ENCODE results near the gene RTKN2.
"Not testable (repeated sequence)": the region's sequence is repeated elsewhere in the genome, so short reads cannot be mapped to it uniquely, and the experiment has no call there.

The RTKN2 gene

GRCh38 chr10:62268399-62269114, at the start of gene RTKN2:
TSS of gene RTKN2 (minus strand) at chr10:62268844. CDS start at chr10:62268610, 234 bp downstream.
- DNase-seq, result peak; percentile 60 to 64

GRCh38 chr10:62317257-62317656, 48.6 kb upstream of the RTKN2 start:
- DNase-seq, result no peak

GRCh38 chr10:62309254-62309653, 40.6 kb upstream of the RTKN2 start:
- no peak for DNase-seq

GRCh38 chr10:62308101-62308500, 39.5 kb upstream of the RTKN2 start:
- no peak for DNase-seq

- no peak for DNase-seq
Observed at GRCh38 chr10:62307635-62308034, 39.0 kb upstream of the RTKN2 start.

GRCh38 chr10:62306663-62307062, 38.0 kb upstream of the RTKN2 start:
- peak in 1 of 2 donors; percentile 11 for DNase-seq

- peak; percentile 14 to 28 for DNase-seq
Observed at GRCh38 chr10:62305813-62306212, 37.2 kb upstream of the RTKN2 start.

- no peak for DNase-seq
Observed at GRCh38 chr10:62303922-62304321, 35.3 kb upstream of the RTKN2 start.

- DNase-seq, result no peak
Observed at GRCh38 chr10:62302760-62303159, 34.1 kb upstream of the RTKN2 start.

- DNase-seq, result peak; percentile 18 to 27
Observed at GRCh38 chr10:62297857-62298256, 29.2 kb upstream of the RTKN2 start.

- DNase-seq, result no peak
Observed at GRCh38 chr10:62284221-62284620, 15.6 kb upstream of the RTKN2 start.

- DNase-seq, result not testable (repeated sequence)
Observed at GRCh38 chr10:62281348-62281747, 12.7 kb upstream of the RTKN2 start.

- DNase-seq, result not testable (repeated sequence)
Observed at GRCh38 chr10:62280392-62280791, 11.7 kb upstream of the RTKN2 start.

GRCh38 chr10:62278441-62278910, 9.8 kb upstream of the RTKN2 start:
- no peak for DNase-seq

GRCh38 chr10:62277971-62278370, 9.3 kb upstream of the RTKN2 start:
- no peak for DNase-seq

- no peak for DNase-seq
Observed at GRCh38 chr10:62270020-62270419, 1.4 kb upstream of the RTKN2 start.

GRCh38 chr10:62268027-62268398, 631 bp downstream of the RTKN2 start:
- DNase-seq, result no peak

- no peak for DNase-seq
Observed at GRCh38 chr10:62266611-62267010, 2.0 kb downstream of the RTKN2 start.

- no peak for DNase-seq
Observed at GRCh38 chr10:62266147-62266546, 2.5 kb downstream of the RTKN2 start.

GRCh38 chr10:62264702-62265436, 3.8 kb downstream of the RTKN2 start:
- peak; percentile 79 to 81 for DNase-seq

- DNase-seq, result no peak
Observed at GRCh38 chr10:62264126-62264525, 4.5 kb downstream of the RTKN2 start.

GRCh38 chr10:62261666-62262065, 7.0 kb downstream of the RTKN2 start:
- DNase-seq, result no peak

- no peak for DNase-seq
Observed at GRCh38 chr10:62259998-62260397, 8.6 kb downstream of the RTKN2 start.

- no peak for DNase-seq
Observed at GRCh38 chr10:62259456-62259855, 9.2 kb downstream of the RTKN2 start.

Data from inflammatory macrophage treated with lipopolysaccharide for 1 hour (primary cell).